Esophagus muscularis mucosa (tissue), 4 donors: ENCODE measurements around the gene TNNT3.

ENCODE experiments used
- EP300 ChIP-seq: sonication (generic); formaldehyde crosslinking; IDR thresholded peaks from one replicate; pipeline ENCODE4 v1.6.1; 2017; ENCODE audit warnings: antibody characterized with exemption
- POLR2A ChIP-seq: fragments of 450-650 bp; IDR thresholded peaks from one replicate; pipeline ENCODE4 v1.6.1; 2017; ENCODE audit warnings: antibody characterized with exemption, moderate library complexity, mild to moderate bottlenecking, low read depth
- POLR2AphosphoS5 ChIP-seq, 2 donors: sonication (generic); formaldehyde crosslinking; IDR thresholded peaks; one replicate each; pipeline ENCODE4 v1.6.1; 2017; ENCODE audit warnings: antibody characterized with exemption in 2 of 2
- TF ChIP-seq, protein P1 (sequence below), 3 experiments: fragments of 200-600 bp in 2 of 3; fragments of 450-650 bp in 1 of 3; sonication (generic) in 2 of 3; IDR thresholded peaks; one replicate each; pipeline ENCODE4 v1.5.1; 2017 to 2019; ENCODE audit warnings: antibody characterized with exemption in 3 of 3, mild to moderate bottlenecking in 2 of 3, moderate library complexity in 1 of 3

DNA sequence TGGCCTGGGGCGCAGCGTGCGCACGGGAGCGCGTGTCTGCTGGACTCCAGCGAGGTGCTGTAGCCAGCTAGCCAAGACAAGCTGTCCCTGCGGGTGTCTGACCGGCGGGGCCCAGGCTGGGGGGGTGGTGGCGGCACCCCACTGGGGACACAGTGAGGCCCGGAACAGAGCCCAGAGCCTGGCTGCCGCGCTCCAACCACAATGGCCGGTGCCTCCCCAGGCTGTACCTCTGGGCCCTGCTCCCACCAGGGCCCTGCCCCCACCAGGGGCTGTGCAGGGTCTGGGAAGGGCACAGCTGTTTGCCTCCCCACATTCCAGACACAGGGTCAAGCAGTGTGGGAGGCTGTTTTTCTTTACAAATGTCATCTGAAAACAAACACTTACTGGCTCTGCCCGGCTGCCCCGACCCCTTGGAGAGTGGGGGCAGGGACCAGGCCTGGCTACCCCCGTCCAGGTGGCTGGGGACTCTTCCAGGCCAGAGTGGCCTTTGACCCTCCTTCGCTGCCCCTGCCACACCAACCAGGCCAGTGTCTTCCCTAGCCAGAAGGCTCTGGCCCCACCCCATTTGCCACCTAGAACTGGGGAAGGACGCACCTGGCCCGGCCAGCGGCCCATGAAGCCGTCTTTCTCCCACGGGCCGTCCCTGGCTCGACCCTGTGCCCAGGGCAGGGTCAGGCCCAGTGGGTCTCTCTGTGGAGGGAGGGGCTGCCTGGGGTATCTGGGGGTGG lies 63.5 kb downstream of the TNNT3 start:
- no peak for TF ChIP-seq POLR2A
- TF ChIP-seq, protein P1, sequence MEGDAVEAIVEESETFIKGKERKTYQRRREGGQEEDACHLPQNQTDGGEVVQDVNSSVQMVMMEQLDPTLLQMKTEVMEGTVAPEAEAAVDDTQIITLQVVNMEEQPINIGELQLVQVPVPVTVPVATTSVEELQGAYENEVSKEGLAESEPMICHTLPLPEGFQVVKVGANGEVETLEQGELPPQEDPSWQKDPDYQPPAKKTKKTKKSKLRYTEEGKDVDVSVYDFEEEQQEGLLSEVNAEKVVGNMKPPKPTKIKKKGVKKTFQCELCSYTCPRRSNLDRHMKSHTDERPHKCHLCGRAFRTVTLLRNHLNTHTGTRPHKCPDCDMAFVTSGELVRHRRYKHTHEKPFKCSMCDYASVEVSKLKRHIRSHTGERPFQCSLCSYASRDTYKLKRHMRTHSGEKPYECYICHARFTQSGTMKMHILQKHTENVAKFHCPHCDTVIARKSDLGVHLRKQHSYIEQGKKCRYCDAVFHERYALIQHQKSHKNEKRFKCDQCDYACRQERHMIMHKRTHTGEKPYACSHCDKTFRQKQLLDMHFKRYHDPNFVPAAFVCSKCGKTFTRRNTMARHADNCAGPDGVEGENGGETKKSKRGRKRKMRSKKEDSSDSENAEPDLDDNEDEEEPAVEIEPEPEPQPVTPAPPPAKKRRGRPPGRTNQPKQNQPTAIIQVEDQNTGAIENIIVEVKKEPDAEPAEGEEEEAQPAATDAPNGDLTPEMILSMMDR (IDR thresholded peaks at IDR 0.05) = no peak
- no peak for TF ChIP-seq EP300
- TF ChIP-seq POLR2AphosphoS5 (IDR thresholded peaks at IDR 0.05) = no peak
